ENCODE results near the gene PRRG2. TPM values are rescaled to one million over a fixed set of nuclear protein-coding genes. Genes with fewer than 3 reads are reported as not detected.

PRRG2 gene
- polyA plus RNA-seq, 1 donor (not counting 4 experiments of a cell fraction or from before 2014, with no cell fraction given): 5.3 TPM

DNA sequence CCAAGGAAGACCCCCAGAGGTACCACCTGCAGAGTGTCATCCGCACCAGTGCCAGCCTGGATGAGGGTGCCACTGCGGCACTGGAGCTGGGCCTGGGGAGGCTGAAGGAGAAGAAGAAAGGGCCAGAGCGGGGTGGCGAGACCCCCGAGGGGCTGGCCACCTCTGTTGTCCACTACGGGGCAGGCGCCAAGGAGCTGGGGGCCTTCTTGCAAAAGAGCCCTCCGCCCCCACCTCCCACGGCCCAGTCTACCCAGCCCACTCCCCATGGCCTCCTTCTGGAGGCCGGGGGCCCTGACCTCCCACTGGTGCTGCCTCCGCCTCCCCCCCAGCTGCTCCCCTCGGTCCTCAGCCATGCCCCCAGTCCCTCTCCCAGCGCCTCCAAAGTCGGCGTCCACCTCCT, 15.3 kb downstream of the PRRG2 start:
- dilution Hi-C loops (cut with MboI; ENCODE audit: extremely low pct_ligation_motif_present, low sequenced_read_pairs): no loop called here
- Histone ChIP-seq H3K79me2 (ENCODE audit: control insufficient read depth, insufficient read depth, low read length) (peaks cover 35% of the 10 kb centered on the region), H3K27me3 (ENCODE audit: control insufficient read depth, extremely low read depth, insufficient read depth, low read length) (no peaks in the 10 kb centered on the region), H3K9me1 (ENCODE audit: control insufficient read depth, extremely low read depth, insufficient read depth, low read length) (no peaks in the 10 kb centered on the region), H3K9ac (ENCODE audit: control insufficient read depth, extremely low read depth, insufficient read depth, low read length) (no peak overlapping the region), H3K4me1 (ENCODE audit: control insufficient read depth, extremely low read depth, insufficient read depth, low read length) (peaks cover 13% of the 10 kb centered on the region), H3K4me2 (ENCODE audit: control insufficient read depth, extremely low read depth, insufficient read depth, low read depth, low read length) (no peak overlapping the region), H3K4me3 (ENCODE audit: control insufficient read depth in 2 of 3, extremely low read depth in 1 of 3, insufficient read depth in 2 of 3, low read depth in 1 of 3, low read length in 3 of 3) (no peak overlapping the region), H4K20me1 (ENCODE audit: control insufficient read depth, extremely low read depth, insufficient read depth, low read length) (peaks cover 2% of the 10 kb centered on the region), H3K27ac (ENCODE audit: control insufficient read depth, insufficient read depth, low read length) (no peak overlapping the region), H3K36me3 (ENCODE audit: control insufficient read depth in 2 of 2, extremely low read depth in 1 of 2, insufficient read depth in 2 of 2, low read length in 2 of 2) (peaks cover 24 to 30% of the 10 kb centered on the region in 2 experiments), H3K9me3 (ENCODE audit: control insufficient read depth, low read depth, low read length) (no peaks in the 10 kb centered on the region), H2AFZ (ENCODE audit: control insufficient read depth, low read length) (no peak overlapping the region)
- FAIRE-seq (no peak), DNase-seq (ENCODE audit: low read depth, low spot score) (no peak)
- TF ChIP-seq EZH2 (IDR thresholded peaks at IDR 0.05; ENCODE audit: low read length): no peak
- TF ChIP-seq CTCF (optimal IDR thresholded peaks at IDR 0.05 in 1 of 3, IDR thresholded peaks at IDR 0.05 in 1 of 3, conservative IDR thresholded peaks at IDR 0.05 in 1 of 3; ENCODE audit: extremely low read depth in 1 of 3, insufficient read depth in 2 of 3, low read length in 3 of 3): no peak

GRCh38 chr19:49596954-49597702, 16.0 kb downstream of the PRRG2 start:
- peaks cover 13% of the 10 kb centered on the region for H3K4me1 ChIP-seq (ENCODE audit: control insufficient read depth, extremely low read depth, insufficient read depth, low read length)
- no peaks in the 10 kb centered on the region for H3K9me3 ChIP-seq (ENCODE audit: control insufficient read depth, low read depth, low read length)
- no peak overlapping the region for H3K4me3 ChIP-seq (ENCODE audit: control insufficient read depth in 2 of 3, extremely low read depth in 1 of 3, insufficient read depth in 2 of 3, low read depth in 1 of 3, low read length in 3 of 3)
- DNase-seq (ENCODE audit: low read depth, low spot score) (no peak), FAIRE-seq (no peak)
- H3K4me2 ChIP-seq (ENCODE audit: control insufficient read depth, extremely low read depth, insufficient read depth, low read depth, low read length): no peak overlapping the region
- H3K27me3 ChIP-seq (ENCODE audit: control insufficient read depth, extremely low read depth, insufficient read depth, low read length): no peaks in the 10 kb centered on the region
- H3K79me2 ChIP-seq (ENCODE audit: control insufficient read depth, insufficient read depth, low read length): peaks cover 40% of the 10 kb centered on the region
- peaks cover 29 to 35% of the 10 kb centered on the region in 2 experiments for H3K36me3 ChIP-seq (ENCODE audit: control insufficient read depth in 2 of 2, extremely low read depth in 1 of 2, insufficient read depth in 2 of 2, low read length in 2 of 2)
- H4K20me1 ChIP-seq (ENCODE audit: control insufficient read depth, extremely low read depth, insufficient read depth, low read length): peaks cover 2% of the 10 kb centered on the region
- no peak overlapping the region for H3K9ac ChIP-seq (ENCODE audit: control insufficient read depth, extremely low read depth, insufficient read depth, low read length)
- dilution Hi-C loops (cut with MboI; ENCODE audit: extremely low pct_ligation_motif_present, low sequenced_read_pairs): no loop called here
- no peak overlapping the region for H2AFZ ChIP-seq (ENCODE audit: control insufficient read depth, low read length)
- TF ChIP-seq CTCF (optimal IDR thresholded peaks at IDR 0.05 in 1 of 3, IDR thresholded peaks at IDR 0.05 in 1 of 3, conservative IDR thresholded peaks at IDR 0.05 in 1 of 3; ENCODE audit: extremely low read depth in 1 of 3, insufficient read depth in 2 of 3, low read length in 3 of 3) (no peak), EZH2 (IDR thresholded peaks at IDR 0.05; ENCODE audit: low read length) (no peak)
- no peaks in the 10 kb centered on the region for H3K9me1 ChIP-seq (ENCODE audit: control insufficient read depth, extremely low read depth, insufficient read depth, low read length)
- H3K27ac ChIP-seq (ENCODE audit: control insufficient read depth, insufficient read depth, low read length): no peak overlapping the region

Measured in keratinocyte (primary cell).